Measurements from ENCODE around the gene RASSF10.

RASSF10 gene

DNA sequence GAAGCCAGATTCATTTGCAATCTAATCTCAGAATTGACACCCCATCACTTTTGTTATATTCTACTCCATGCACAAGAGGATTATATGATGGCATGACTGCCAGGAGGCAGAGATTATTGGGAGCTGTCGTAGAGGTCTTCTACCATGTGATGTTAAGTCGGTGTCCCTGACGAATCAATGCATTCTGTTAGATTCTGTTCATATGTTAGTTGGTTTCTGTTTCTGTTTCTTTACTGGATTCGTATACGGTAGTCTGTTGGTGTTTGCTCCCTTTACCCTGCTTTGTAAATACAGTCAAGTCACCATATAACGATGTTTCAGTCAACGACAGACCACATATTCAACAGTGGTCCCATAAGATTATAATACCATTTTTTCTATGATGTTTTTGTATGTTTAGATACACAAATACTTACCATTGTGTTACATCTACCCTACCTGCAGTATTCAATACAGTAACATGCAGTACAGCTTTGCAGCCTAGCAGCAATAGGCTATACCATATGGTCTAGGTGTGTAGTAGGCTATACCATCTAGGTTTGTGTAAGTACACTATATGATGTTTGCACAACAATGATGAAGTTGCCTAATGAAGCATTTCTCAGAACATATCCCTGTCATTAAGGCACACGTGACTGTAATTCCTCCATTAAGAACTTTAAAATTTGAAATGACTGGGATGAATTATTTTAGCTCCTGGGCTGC is 22.8 kb upstream of the RASSF10 start:
- H3K4me3 ChIP-seq (ENCODE audit: low read length), result no peak overlapping the region
- no peak overlapping the region for H2AFZ ChIP-seq (ENCODE audit: low read depth, low read length)
- TF ChIP-seq EZH2phosphoT487 (IDR thresholded peaks at IDR 0.05; ENCODE audit: low read depth), result no peak
- TF ChIP-seq, protein P1, sequence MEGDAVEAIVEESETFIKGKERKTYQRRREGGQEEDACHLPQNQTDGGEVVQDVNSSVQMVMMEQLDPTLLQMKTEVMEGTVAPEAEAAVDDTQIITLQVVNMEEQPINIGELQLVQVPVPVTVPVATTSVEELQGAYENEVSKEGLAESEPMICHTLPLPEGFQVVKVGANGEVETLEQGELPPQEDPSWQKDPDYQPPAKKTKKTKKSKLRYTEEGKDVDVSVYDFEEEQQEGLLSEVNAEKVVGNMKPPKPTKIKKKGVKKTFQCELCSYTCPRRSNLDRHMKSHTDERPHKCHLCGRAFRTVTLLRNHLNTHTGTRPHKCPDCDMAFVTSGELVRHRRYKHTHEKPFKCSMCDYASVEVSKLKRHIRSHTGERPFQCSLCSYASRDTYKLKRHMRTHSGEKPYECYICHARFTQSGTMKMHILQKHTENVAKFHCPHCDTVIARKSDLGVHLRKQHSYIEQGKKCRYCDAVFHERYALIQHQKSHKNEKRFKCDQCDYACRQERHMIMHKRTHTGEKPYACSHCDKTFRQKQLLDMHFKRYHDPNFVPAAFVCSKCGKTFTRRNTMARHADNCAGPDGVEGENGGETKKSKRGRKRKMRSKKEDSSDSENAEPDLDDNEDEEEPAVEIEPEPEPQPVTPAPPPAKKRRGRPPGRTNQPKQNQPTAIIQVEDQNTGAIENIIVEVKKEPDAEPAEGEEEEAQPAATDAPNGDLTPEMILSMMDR (IDR thresholded peaks at IDR 0.05; ENCODE audit: low read depth, low read length), result no peak
- peaks cover 14% of the 10 kb centered on the region for H3K27me3 ChIP-seq (ENCODE audit: low read depth, low read length)
- H3K9me3 ChIP-seq (ENCODE audit: insufficient read depth, low read length), result no peaks in the 10 kb centered on the region
- no peaks in the 10 kb centered on the region for H3K36me3 ChIP-seq (replicated peaks; ENCODE audit: low read depth, low read length)
- H4K20me1 ChIP-seq (ENCODE audit: insufficient read depth, low read length), result no peaks in the 10 kb centered on the region
- H3K9ac ChIP-seq (ENCODE audit: low read length), result no peak overlapping the region
- no peaks in the 10 kb centered on the region for H3K4me1 ChIP-seq (ENCODE audit: low read length)
- no peaks in the 10 kb centered on the region for H3K79me2 ChIP-seq (ENCODE audit: low read length)
- no peak overlapping the region for H3K4me2 ChIP-seq (ENCODE audit: low read length)
- no peak overlapping the region for H3K27ac ChIP-seq (ENCODE audit: low read length)

DNA sequence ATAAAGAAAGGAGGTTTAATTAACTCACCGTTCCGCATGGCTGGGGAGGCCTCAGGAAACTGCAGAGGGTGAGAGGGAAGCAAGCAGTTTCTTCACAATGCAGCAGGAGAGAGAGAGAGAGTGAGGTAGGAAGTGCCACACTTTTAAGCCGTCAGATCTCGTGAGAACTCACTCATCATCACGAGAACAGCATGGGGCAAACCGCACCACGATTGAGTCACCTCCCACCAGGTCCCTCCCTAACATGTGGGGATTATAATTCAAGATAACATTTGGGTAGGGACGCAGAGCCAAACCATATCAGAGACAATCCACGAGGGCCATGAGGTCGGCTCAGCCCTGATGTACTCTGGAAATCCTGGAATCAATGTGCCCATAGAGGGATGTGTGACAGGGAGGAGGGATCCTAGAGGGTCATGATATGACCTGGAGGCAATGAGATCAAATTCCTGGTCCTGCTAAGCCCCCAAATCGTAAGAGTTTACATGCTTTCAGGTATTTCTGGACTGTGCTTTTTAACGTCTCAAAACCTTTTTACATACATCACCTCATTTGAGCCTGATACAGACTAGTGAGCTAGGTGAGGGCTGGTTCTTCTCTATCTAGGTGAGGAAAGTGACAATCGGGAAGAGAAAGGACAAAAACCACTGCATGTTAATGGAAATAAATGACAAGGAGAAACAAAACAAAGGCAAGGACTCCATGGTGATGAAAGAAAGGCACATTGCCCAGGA is 19.5 kb upstream of the RASSF10 start:
- H3K4me1 ChIP-seq (ENCODE audit: low read length), result peaks cover 5% of the 10 kb centered on the region; the same call in 1 of the 2 replicates
- no peak for TF ChIP-seq EZH2phosphoT487 (IDR thresholded peaks at IDR 0.05; ENCODE audit: low read depth)
- TF ChIP-seq, protein P1 (IDR thresholded peaks at IDR 0.05; ENCODE audit: low read depth, low read length), result no peak
- no peaks in the 10 kb centered on the region for H3K9me3 ChIP-seq (ENCODE audit: insufficient read depth, low read length)
- no peaks in the 10 kb centered on the region for H3K36me3 ChIP-seq (replicated peaks; ENCODE audit: low read depth, low read length)
- H3K9ac ChIP-seq (ENCODE audit: low read length), result no peak overlapping the region
- no peaks in the 10 kb centered on the region for H3K79me2 ChIP-seq (ENCODE audit: low read length)
- peaks cover 7% of the 10 kb centered on the region for H3K27me3 ChIP-seq (ENCODE audit: low read depth, low read length)
- H3K4me2 ChIP-seq (ENCODE audit: low read length), result no peak overlapping the region
- no peak overlapping the region for H3K27ac ChIP-seq (ENCODE audit: low read length)
- H3K4me3 ChIP-seq (ENCODE audit: low read length), result no peak overlapping the region
- no peak overlapping the region for H2AFZ ChIP-seq (ENCODE audit: low read depth, low read length)
- H4K20me1 ChIP-seq (ENCODE audit: insufficient read depth, low read length), result no peaks in the 10 kb centered on the region

DNA sequence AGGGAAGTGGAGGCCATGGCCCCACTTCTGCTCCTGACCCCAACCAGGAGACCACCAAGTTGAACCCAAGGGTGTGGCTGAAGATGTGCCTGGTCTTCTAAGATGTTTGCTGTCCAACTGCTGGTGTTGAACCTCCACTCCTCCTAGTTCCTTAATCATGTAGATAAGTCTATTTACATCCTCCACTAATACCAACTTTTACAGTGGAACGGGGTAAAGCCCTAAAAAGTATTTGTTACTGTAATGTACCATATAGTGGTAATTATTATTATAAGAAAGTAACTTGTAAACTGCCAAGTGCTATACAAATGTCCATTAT is 19.0 kb upstream of the RASSF10 start:
- TF ChIP-seq, protein P1 (IDR thresholded peaks at IDR 0.05; ENCODE audit: low read depth, low read length), result no peak
- TF ChIP-seq EZH2phosphoT487 (IDR thresholded peaks at IDR 0.05; ENCODE audit: low read depth), result no peak
- Histone ChIP-seq H3K4me2 (ENCODE audit: low read length) (no peak overlapping the region), H2AFZ (ENCODE audit: low read depth, low read length) (no peak overlapping the region)

DNA sequence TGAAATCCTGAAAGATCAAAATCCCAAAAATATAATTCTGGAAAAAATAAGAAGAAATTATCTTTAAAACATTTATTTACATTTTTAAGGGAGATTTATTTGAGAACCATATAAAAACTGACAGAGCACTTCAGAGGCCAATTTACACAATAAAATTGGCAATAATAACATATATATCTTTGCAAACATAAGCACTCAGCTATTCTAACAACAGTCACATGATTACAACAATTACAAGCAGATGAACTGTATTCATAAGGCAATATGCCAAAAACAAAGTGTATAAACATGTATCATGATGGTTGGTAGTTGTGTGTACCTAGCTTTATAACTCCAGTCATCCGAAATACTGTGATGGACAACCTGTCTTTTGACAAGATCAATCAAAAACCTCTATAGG is 17.7 kb upstream of the RASSF10 start:
- H3K9ac ChIP-seq (ENCODE audit: low read length), result no peak overlapping the region
- no peak for TF ChIP-seq EZH2phosphoT487 (IDR thresholded peaks at IDR 0.05; ENCODE audit: low read depth)
- TF ChIP-seq, protein P1 (IDR thresholded peaks at IDR 0.05; ENCODE audit: low read depth, low read length), result no peak
- no peak overlapping the region for H3K27ac ChIP-seq (ENCODE audit: low read length)
- peak overlapping the region; percentile 30; the same call in 1 of the 2 replicates for H2AFZ ChIP-seq (ENCODE audit: low read depth, low read length)
- no peaks in the 10 kb centered on the region for H3K36me3 ChIP-seq (replicated peaks; ENCODE audit: low read depth, low read length)
- no peak overlapping the region for H3K4me3 ChIP-seq (ENCODE audit: low read length)
- no peak overlapping the region for H3K4me2 ChIP-seq (ENCODE audit: low read length)
- no peaks in the 10 kb centered on the region for H3K9me3 ChIP-seq (ENCODE audit: insufficient read depth, low read length)
- H3K27me3 ChIP-seq (ENCODE audit: low read depth, low read length), result no peaks in the 10 kb centered on the region
- no peaks in the 10 kb centered on the region for H3K79me2 ChIP-seq (ENCODE audit: low read length)
- H4K20me1 ChIP-seq (ENCODE audit: insufficient read depth, low read length), result no peaks in the 10 kb centered on the region
- H3K4me1 ChIP-seq (ENCODE audit: low read length), result peaks cover 6% of the 10 kb centered on the region; the same call in 1 of the 2 replicates

More for the DNA sequence above, 19.0 kb upstream of the RASSF10 start:
- H3K27ac ChIP-seq (ENCODE audit: low read length), result no peak overlapping the region
- H3K4me1 ChIP-seq (ENCODE audit: low read length), result peaks cover 6% of the 10 kb centered on the region; the same call in 1 of the 2 replicates
- H3K9me3 ChIP-seq (ENCODE audit: insufficient read depth, low read length), result no peaks in the 10 kb centered on the region
- H3K4me3 ChIP-seq (ENCODE audit: low read length), result no peak overlapping the region
- no peaks in the 10 kb centered on the region for H3K36me3 ChIP-seq (replicated peaks; ENCODE audit: low read depth, low read length)
- no peak overlapping the region for H3K9ac ChIP-seq (ENCODE audit: low read length)
- H4K20me1 ChIP-seq (ENCODE audit: insufficient read depth, low read length), result no peaks in the 10 kb centered on the region
- peaks cover 7% of the 10 kb centered on the region for H3K27me3 ChIP-seq (ENCODE audit: low read depth, low read length)
- no peaks in the 10 kb centered on the region for H3K79me2 ChIP-seq (ENCODE audit: low read length)
